Natural killer cell (primary cell): Measurements from ENCODE around the gene IGF2R. TPM values are rescaled to one million over a fixed set of nuclear protein-coding genes. Genes with fewer than 3 reads are reported as not detected.
"Not testable (repeated sequence)": the region's sequence is repeated elsewhere in the genome, so short reads cannot be mapped to it uniquely, and the experiment has no call there.

Experiments
- ATAC-seq, 3 donors: fragments of 150-1000 bp in 2 of 3; fragments of 200-7000 bp in 1 of 3; cut with Tn5 transposase; 1 replicate in 1 of 3; 2 replicates in 2 of 3; pipeline ENCODE4 v1.10.0; 2021; ENCODE audit warnings: mild to moderate bottlenecking in 2 of 3, moderate library complexity in 2 of 3
- DNase-seq, 2 donors: peaks; one replicate each; pipeline versions ENCODE4 v3.0.0 to v3.0.0-alpha.2; 2013 to 2021; ENCODE audit warnings: mixed read lengths in 1 of 2
- H3K27ac ChIP-seq: one replicate; pipeline ENCODE4 v1.5.1; 2013; ENCODE audit warnings: mild to moderate bottlenecking, low read length
- H3K27me3 ChIP-seq: one replicate; pipeline ENCODE4 v1.6.1; 2013; ENCODE audit warnings: low read length; ENCODE audit not compliant: control insufficient read depth, insufficient read depth
- H3K36me3 ChIP-seq: one replicate; pipeline ENCODE4 v1.6.1; 2013; ENCODE audit warnings: low read length; ENCODE audit not compliant: control insufficient read depth, insufficient read depth
- H3K4me1 ChIP-seq: one replicate; pipeline ENCODE4 v1.6.1; 2013; ENCODE audit warnings: low read length; ENCODE audit not compliant: control insufficient read depth, insufficient read depth
- H3K4me3 ChIP-seq: one replicate; pipeline ENCODE4 v1.5.1; 2013; ENCODE audit warnings: low read length
- H3K9me3 ChIP-seq: one replicate; pipeline ENCODE4 v1.6.1; 2013; ENCODE audit warnings: low read length; ENCODE audit not compliant: control insufficient read depth, insufficient read depth
- H3K27ac Mint-ChIP-seq, 2 donors: one replicate each; pipeline ENCODE4 v1.8.0; 2022; ENCODE audit warnings: mild to moderate bottlenecking in 2 of 2, mixed read lengths in 2 of 2, moderate library complexity in 1 of 2
- H3K27me3 Mint-ChIP-seq, 2 donors: one replicate each; pipeline ENCODE4 v1.8.0; 2022; ENCODE audit warnings: low read depth in 2 of 2, mixed read lengths in 2 of 2
- H3K36me3 Mint-ChIP-seq: one replicate; pipeline ENCODE4 v1.8.0; 2022; ENCODE audit warnings: mixed read lengths
- H3K4me1 Mint-ChIP-seq, 2 donors: one replicate each; pipeline ENCODE4 v1.8.0; 2022; ENCODE audit warnings: mixed read lengths in 2 of 2
- H3K4me3 Mint-ChIP-seq: one replicate; pipeline ENCODE4 v1.8.0; 2022; ENCODE audit warnings: mild to moderate bottlenecking, moderate library complexity, mixed read lengths
- H3K9me3 Mint-ChIP-seq, 2 donors: one replicate each; pipeline ENCODE4 v1.8.0; 2022; ENCODE audit warnings: mixed read lengths in 2 of 2
- CTCF ChIP-seq: fragments of 200-600 bp; IDR thresholded peaks from one replicate; pipeline ENCODE4 v1.8.0; 2022; ENCODE audit warnings: antibody characterized with exemption
- WGBS: methylation state at CpG from one replicate; pipeline ENCODE4 v1.1.7; 2013; ENCODE audit warnings: missing lambda C conversion rate; ENCODE audit not compliant: insufficient coverage; 5-methylcytosine and 5-hydroxymethylcytosine counted together
- intact Hi-C: fragments of 100-400 bp; cut with micrococcal nuclease; formaldehyde crosslinking; loops from one replicate; pipeline ENCODE4 v1.14.2; 2022
- total RNA-seq, 4 donors: library from RNA; stranded (reverse); fragments of 120-200 nt in 1 of 4; gene quantifications; one replicate each; pipeline versions ENCODE4 v1.2.3 to v1.2.4, GENCODE V29; 2013 to 2022

The IGF2R gene
- total RNA-seq, 3 donors from 2014 or later (not counting 1 experiment from before 2014, with no cell fraction given), result 208 to 282 (median 253) TPM

- no peak overlapping the region for H3K27ac Mint-ChIP-seq
- H3K4me3 Mint-ChIP-seq, result no peak overlapping the region
- H3K4me3 ChIP-seq, result no peak overlapping the region
- no peak for TF ChIP-seq CTCF
- H3K4me1 Mint-ChIP-seq, result peaks cover 19 to 20% of the 10 kb centered on the region in 2 donors
- no peaks in the 10 kb centered on the region for H3K27me3 ChIP-seq
- H3K27me3 Mint-ChIP-seq, result no peaks in the 10 kb centered on the region
- no peaks in the 10 kb centered on the region for H3K9me3 Mint-ChIP-seq
- intact Hi-C loops, result loop anchor here (5.0 kb wide), 1 partner anchor 368 kb away; no protein-coding TSS in a partner anchor
- H3K4me1 ChIP-seq, result peaks cover 24% of the 10 kb centered on the region
- H3K9me3 ChIP-seq, result no peaks in the 10 kb centered on the region
- peaks cover 26% of the 10 kb centered on the region for H3K36me3 Mint-ChIP-seq
- no peak for ATAC-seq
- DNase-seq, result no peak
- H3K36me3 ChIP-seq, result peaks cover 89% of the 10 kb centered on the region
- WGBS, result 96% methylated on average over 20 of the region's 21 CpGs
- H3K27ac ChIP-seq, result no peak overlapping the region
Observed at GRCh38 chr6:160088784-160089533, 120.1 kb downstream of the IGF2R start.

DNA sequence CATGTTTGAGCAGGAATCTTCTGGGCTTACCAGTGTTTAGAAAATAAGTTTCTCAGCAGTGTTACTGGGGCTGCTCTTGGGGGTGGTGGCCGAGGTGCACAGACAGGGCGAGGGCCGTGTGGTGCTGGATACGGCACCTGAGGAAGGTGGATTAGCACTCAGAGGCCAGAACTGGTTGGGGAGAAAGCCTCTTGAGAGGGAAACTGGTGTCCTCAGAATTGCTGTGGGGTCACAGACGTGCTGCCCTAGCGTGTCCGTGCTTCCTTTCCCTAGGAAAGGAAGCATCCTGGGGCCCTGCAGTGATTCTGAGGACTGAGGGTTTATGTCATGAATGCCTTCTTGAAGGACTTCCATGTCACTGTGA lies 120.6 kb downstream of the IGF2R start:
- no peak overlapping the region for H3K4me3 Mint-ChIP-seq
- H3K4me1 ChIP-seq, result peaks cover 18% of the 10 kb centered on the region
- DNase-seq (no peak), ATAC-seq (no peak)
- peaks cover 16 to 20% of the 10 kb centered on the region in 2 donors for H3K4me1 Mint-ChIP-seq
- peaks cover 26% of the 10 kb centered on the region for H3K36me3 Mint-ChIP-seq
- no peak overlapping the region for H3K4me3 ChIP-seq
- intact Hi-C loops, result loop anchor here (5.0 kb wide), 1 partner anchor 368 kb away; no protein-coding TSS in a partner anchor
- H3K27me3 Mint-ChIP-seq, result no peaks in the 10 kb centered on the region
- H3K9me3 Mint-ChIP-seq, result no peaks in the 10 kb centered on the region
- peak overlapping the region in 1 of 2 donors; percentile 14 for H3K27ac Mint-ChIP-seq
- TF ChIP-seq CTCF, result no peak
- peaks cover 88% of the 10 kb centered on the region for H3K36me3 ChIP-seq
- 96% methylated on average over 7 of the region's 7 CpGs for WGBS
- no peaks in the 10 kb centered on the region for H3K9me3 ChIP-seq
- no peak overlapping the region for H3K27ac ChIP-seq
- H3K27me3 ChIP-seq, result no peaks in the 10 kb centered on the region

- H3K27ac ChIP-seq, H3K9me3 ChIP-seq, intact Hi-C loops, H3K27me3 ChIP-seq, ATAC-seq, H3K4me3 Mint-ChIP-seq, H3K4me1 ChIP-seq, H3K9me3 Mint-ChIP-seq, H3K27me3 Mint-ChIP-seq, H3K4me3 ChIP-seq, DNase-seq: not testable (repeated sequence)
- peaks cover 87% of the 10 kb centered on the region for H3K36me3 ChIP-seq
- WGBS, result 96% methylated on average over 25 of the region's 32 CpGs
- H3K36me3 Mint-ChIP-seq, result peaks cover 26% of the 10 kb centered on the region
- H3K27ac Mint-ChIP-seq, result peak overlapping the region in 1 of 2 donors; percentile 14
- peaks cover 9 to 10% of the 10 kb centered on the region in 2 donors for H3K4me1 Mint-ChIP-seq
Observed at GRCh38 chr6:160090442-160091239, 121.8 kb downstream of the IGF2R start.

DNA sequence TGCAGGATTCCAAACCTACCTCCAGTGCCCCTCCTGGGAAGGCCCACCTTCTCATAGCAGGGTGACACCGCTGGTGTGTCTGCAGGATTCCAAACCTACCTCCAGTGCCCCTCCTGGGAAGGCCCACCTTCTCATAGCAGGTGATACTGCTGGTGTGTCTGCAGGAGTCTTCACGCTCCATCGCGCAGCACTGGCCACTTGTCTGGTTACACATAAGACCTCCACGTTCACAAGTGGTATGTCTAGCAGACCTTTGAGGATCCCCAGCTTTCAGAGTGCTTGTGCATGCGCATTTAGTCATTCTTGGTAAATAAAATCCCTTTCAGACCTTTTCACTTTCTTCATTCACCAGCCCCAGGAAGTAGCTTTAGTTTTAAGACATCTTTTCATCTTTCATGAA lies 123.3 kb downstream of the IGF2R start:
- H3K9me3 Mint-ChIP-seq, H3K4me3 ChIP-seq, H3K27ac ChIP-seq, intact Hi-C loops, ATAC-seq, H3K27ac Mint-ChIP-seq, H3K9me3 ChIP-seq, H3K27me3 ChIP-seq, H3K4me3 Mint-ChIP-seq, H3K27me3 Mint-ChIP-seq, H3K4me1 ChIP-seq, DNase-seq: not testable (repeated sequence)
- Mint-ChIP-seq H3K36me3 (peaks cover 33% of the 10 kb centered on the region), H3K4me1 (peaks cover 5 to 14% of the 10 kb centered on the region in 2 donors)
- WGBS, result 99% methylated on average over 5 of the region's 6 CpGs
- peaks cover 88% of the 10 kb centered on the region for H3K36me3 ChIP-seq
